Natural killer cell treated with Interleukin-12 subunit alpha and Interleukin-12 subunit beta and Interleukin-15 and Interleukin-18, amount 100 ng/mL, for 72 hours (primary cell): ENCODE data around the gene SUSD1. TPM values are rescaled to one million over a fixed set of nuclear protein-coding genes. Genes with fewer than 3 reads are reported as not detected.

ENCODE experiments used
- ATAC-seq, 2 donors: fragments of 150-1000 bp; cut with Tn5 transposase in 1 of 2; sonication (Bioruptor Pico), chemical (Tn5 transposase) in 1 of 2; 2 replicates each; pipeline ENCODE4 v1.10.0; 2021
- DNase-seq: peaks from one replicate; pipeline ENCODE4 v3.0.0; 2022; ENCODE audit warnings: low spot score
- H3K27ac Mint-ChIP-seq, 2 donors: 1 replicate in 1 of 2; 2 replicates in 1 of 2; pipeline ENCODE4 v1.8.0; 2022; ENCODE audit warnings: mixed read lengths in 2 of 2, mild to moderate bottlenecking in 1 of 2, moderate library complexity in 1 of 2
- H3K27me3 Mint-ChIP-seq, 2 donors: 1 replicate in 1 of 2; 2 replicates in 1 of 2; pipeline ENCODE4 v1.8.0; 2022; ENCODE audit warnings: mixed read lengths in 2 of 2
- H3K36me3 Mint-ChIP-seq: one replicate; pipeline ENCODE4 v1.8.0; 2022; ENCODE audit warnings: mixed read lengths
- H3K4me1 Mint-ChIP-seq, 2 donors: 1 replicate in 1 of 2; 2 replicates in 1 of 2; pipeline ENCODE4 v1.8.0; 2022; ENCODE audit warnings: low read depth in 2 of 2, mixed read lengths in 2 of 2, mild to moderate bottlenecking in 1 of 2
- H3K4me3 Mint-ChIP-seq: one replicate; pipeline ENCODE4 v1.8.0; 2022; ENCODE audit warnings: mixed read lengths
- H3K9me3 Mint-ChIP-seq: 2 replicates; pipeline ENCODE4 v1.8.0; 2022; ENCODE audit warnings: mixed read lengths
- total RNA-seq, 2 donors: library from RNA; stranded (reverse); gene quantifications; one replicate each; pipeline ENCODE4 v1.2.3, GENCODE V29; 2022

SUSD1 gene
- total RNA-seq, 2 donors from 2014 or later, result 20.0 to 23.4 TPM

DNA sequence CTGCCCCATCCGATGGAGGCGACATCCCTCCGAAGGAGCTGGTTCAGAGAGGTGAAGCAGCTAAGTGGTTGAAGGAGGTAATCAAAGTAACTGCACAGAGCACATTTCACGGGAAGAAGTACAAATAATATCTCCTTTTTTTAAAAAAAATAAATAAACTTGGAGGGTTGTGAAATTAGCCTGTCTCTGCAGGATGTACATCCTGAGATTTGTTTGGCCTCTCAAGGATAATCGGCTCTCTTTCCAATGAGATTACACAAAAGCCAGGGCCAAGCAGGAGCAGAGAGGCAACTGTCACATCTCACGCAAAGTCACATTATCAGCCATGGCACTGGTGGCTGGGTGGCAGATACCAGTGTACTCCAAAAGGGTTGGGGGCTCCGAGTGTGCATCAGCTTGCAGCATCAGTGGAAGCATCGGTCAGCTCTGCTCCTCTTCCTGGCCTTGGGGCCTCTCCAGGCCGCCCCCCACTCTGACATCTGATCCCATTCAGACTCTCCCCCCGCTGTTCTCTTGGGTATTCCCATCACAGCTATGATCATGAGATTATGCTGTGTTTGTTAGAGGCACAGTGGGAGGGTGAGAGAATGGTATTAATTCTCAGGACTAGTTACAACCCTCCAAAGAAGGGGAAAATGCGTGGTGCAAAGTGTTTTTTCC is 168.6 kb downstream of the SUSD1 start:
- no peak for ATAC-seq
- H3K27ac Mint-ChIP-seq, result peak overlapping the region in 1 of 2 donors; percentile 51
- peaks cover 0 to 10% of the 10 kb centered on the region in 2 donors for H3K4me1 Mint-ChIP-seq
- DNase-seq, result no peak
- no peak overlapping the region for H3K4me3 Mint-ChIP-seq
- no peaks in the 10 kb centered on the region for H3K9me3 Mint-ChIP-seq
- peaks cover 0 to 4% of the 10 kb centered on the region in 2 donors for H3K27me3 Mint-ChIP-seq
- H3K36me3 Mint-ChIP-seq, result no peaks in the 10 kb centered on the region

DNA sequence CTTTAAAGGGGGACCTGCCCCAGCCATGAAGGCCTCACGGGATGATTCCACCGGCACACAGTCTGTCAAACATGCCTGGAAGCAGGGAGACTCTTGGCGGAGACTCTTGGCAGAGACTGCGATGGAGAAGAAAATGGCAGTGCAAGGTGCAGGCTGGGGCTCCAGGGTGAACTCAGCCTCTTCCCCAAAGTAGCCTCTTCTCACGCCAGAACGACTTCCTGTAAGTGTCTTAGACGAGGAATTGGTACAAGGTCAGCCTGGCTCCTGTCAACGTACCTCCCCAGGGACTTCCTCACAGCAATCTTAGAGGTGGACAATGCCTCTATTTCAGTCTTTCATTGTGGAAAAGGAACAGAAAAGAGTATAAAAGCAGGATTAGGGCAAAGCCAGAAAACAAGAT is 169.2 kb downstream of the SUSD1 start:
- DNase-seq (no peak), ATAC-seq (no peak)
- Mint-ChIP-seq H3K4me3 (no peak overlapping the region), H3K9me3 (no peaks in the 10 kb centered on the region), H3K36me3 (no peaks in the 10 kb centered on the region), H3K4me1 (peaks cover 0 to 10% of the 10 kb centered on the region in 2 donors), H3K27ac (peak overlapping the region in 1 of 2 donors; percentile 51), H3K27me3 (peaks cover 0 to 4% of the 10 kb centered on the region in 2 donors)

DNA sequence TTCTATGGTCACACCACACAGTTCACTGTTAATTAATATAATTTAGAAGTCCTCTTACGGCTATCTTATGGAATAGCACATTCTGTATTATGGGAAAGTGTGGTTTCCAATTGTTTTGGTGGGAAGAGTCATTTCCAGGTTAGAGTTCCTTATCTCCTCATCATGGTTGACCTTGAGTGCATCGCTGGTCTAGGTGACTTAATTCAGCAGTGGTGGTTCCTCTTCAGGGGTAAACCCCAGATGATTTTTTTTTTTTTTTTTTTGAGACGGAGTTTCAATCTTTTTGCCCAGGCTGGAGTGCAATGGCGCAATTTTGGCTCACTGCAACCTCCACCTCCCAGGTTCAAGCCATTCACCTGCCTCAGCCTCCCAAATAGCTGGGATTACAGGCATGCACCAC is 171.6 kb downstream of the SUSD1 start:
- H3K4me1 Mint-ChIP-seq, result peaks cover 0 to 4% of the 10 kb centered on the region in 2 donors
- no peak overlapping the region for H3K4me3 Mint-ChIP-seq
- H3K27me3 Mint-ChIP-seq, result peaks cover 0 to 4% of the 10 kb centered on the region in 2 donors
- DNase-seq, result no peak
- no peaks in the 10 kb centered on the region for H3K36me3 Mint-ChIP-seq
- H3K9me3 Mint-ChIP-seq, result no peaks in the 10 kb centered on the region
- ATAC-seq, result no peak
- H3K27ac Mint-ChIP-seq, result no peak overlapping the region

DNA sequence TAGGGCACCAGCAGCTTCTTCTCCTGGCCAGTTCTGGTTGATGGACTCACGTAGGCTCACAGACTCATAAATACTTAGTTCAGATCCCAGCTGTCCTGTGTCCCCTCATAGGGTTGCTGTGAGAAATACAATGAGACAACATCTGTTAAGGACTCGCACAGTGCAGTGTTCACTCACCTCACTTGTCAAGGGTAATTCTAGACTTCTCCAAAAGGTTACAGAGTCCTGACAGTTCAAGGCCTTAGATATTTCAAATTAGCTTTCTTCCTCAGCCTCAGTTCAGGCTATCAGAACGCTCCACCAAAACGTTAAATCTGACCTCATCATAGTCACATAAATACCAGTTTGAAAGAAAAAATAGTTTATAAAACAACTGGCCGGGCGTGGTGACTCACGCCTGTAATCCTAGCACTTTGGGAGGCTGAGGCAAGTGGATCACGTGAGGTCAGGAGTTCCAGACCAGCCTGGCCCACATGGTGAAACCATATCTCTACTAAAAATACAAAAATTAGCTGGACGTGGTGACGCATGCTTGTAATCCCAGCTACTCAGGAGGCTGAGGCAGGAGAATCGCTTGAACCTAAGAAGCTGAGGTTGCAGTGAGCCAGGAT is 172.1 kb downstream of the SUSD1 start:
- H3K4me3 Mint-ChIP-seq, result no peak overlapping the region
- H3K4me1 Mint-ChIP-seq, result peaks cover 0 to 4% of the 10 kb centered on the region in 2 donors
- H3K27ac Mint-ChIP-seq, result no peak overlapping the region
- no peak for DNase-seq
- no peaks in the 10 kb centered on the region for H3K9me3 Mint-ChIP-seq
- H3K36me3 Mint-ChIP-seq, result no peaks in the 10 kb centered on the region
- H3K27me3 Mint-ChIP-seq, result peaks cover 0 to 4% of the 10 kb centered on the region in 2 donors
- no peak for ATAC-seq

DNA sequence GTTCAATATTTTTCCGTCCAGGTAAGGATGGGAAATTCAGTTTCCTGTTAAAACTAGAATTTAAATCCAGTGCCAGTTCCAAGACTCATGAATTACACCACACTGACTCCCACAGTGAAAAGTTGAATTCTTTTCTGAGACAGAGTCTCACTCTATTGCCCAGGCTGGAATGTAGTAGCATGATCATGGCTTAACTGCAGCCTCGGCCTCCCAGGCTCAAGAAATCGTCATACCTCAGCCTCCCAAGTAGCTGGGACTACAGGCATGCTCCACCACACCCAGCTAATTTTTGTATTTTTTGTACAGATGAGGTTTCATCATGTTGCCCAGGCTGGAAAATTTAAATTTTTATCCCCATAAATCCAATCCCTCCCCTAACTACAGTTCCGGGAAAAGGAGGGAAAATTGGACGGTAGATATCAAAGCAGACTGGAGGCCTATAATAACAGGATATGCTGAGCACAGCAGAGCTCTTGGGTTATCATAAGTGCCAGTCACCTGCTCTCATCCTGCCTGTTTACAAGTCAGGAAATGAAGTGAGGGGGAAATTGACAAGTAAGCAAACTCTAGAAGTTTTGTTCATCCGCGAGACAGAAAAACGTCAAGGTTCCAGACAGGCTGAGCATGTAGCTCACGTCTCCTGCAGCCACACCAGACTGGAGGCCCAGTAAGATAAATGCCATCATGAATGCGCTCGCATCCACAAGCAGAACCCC is 172.8 kb downstream of the SUSD1 start:
- H3K9me3 Mint-ChIP-seq, result no peaks in the 10 kb centered on the region
- no peak overlapping the region for H3K4me3 Mint-ChIP-seq
- H3K36me3 Mint-ChIP-seq, result no peaks in the 10 kb centered on the region
- H3K27me3 Mint-ChIP-seq, result peaks cover 0 to 4% of the 10 kb centered on the region in 2 donors
- no peak overlapping the region for H3K27ac Mint-ChIP-seq
- no peak for ATAC-seq
- H3K4me1 Mint-ChIP-seq, result no peaks in the 10 kb centered on the region
- no peak for DNase-seq

DNA sequence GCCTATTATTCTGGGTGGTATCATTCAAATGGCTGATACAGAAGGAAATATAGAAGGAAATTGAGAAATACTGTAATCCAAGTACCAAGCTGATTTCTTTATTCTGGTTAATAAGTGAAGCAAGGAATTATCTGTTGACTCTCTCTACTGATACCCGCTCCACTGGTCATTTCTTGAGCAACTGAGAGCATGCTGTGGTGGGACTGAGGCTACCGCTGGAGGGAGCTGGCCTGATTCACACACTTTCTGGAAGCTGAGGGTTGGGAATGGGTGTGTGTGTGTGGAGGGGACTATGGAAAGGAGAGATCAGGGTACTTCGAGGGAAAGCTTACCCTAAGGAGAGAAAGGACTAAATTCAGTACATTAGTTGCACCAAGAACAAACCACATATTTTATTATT is 174.4 kb downstream of the SUSD1 start:
- no peaks in the 10 kb centered on the region for H3K36me3 Mint-ChIP-seq
- H3K27ac Mint-ChIP-seq, result no peak overlapping the region
- H3K9me3 Mint-ChIP-seq, result no peaks in the 10 kb centered on the region
- H3K27me3 Mint-ChIP-seq, result peaks cover 0 to 4% of the 10 kb centered on the region in 2 donors
- H3K4me3 Mint-ChIP-seq, result no peak overlapping the region
- ATAC-seq (no peak), DNase-seq (no peak)
- H3K4me1 Mint-ChIP-seq, result no peaks in the 10 kb centered on the region

DNA sequence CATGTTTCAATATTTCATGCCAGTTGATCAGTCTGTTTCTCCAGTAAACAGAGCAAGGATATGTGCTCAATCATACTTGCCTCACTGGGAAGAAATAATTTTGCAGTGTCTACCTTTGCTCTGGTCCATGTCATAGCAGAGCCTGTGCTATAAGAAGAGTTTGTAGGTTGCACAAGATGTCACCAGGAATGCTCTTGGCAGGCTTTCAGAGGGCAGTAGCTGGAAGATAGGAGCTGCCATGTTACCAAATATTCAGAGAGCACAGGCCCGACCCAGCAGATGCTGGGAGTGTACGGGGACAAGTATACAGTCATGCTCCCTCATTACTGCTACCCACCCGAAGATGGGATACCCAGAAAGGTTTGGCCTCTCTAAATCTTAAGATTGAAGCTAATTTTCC is 175.8 kb downstream of the SUSD1 start:
- Mint-ChIP-seq H3K4me1 (peaks cover 5 to 6% of the 10 kb centered on the region in 2 donors), H3K27ac (no peak overlapping the region), H3K9me3 (no peaks in the 10 kb centered on the region), H3K4me3 (no peak overlapping the region), H3K27me3 (no peaks in the 10 kb centered on the region), H3K36me3 (no peaks in the 10 kb centered on the region)
- no peak for ATAC-seq
- DNase-seq, result no peak

DNA sequence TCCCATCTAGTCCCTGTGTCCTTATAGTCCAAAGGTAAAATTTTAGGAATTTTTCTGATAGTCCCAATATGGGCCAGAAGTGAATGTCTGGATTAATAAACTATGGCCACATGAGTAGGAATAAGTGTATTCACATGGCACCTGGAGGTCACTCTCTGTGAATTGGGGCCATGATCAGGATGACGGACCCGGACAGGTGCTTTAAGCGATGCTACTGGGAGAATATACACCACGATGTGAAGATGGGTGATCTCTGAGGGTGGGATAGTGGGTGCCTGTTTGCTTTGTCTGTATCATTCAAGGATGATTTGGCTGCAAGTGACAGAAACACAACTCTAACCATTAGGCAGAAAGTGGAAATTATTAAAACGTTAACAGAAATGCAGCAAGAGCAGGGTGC is 177.3 kb downstream of the SUSD1 start:
- Mint-ChIP-seq H3K36me3 (no peaks in the 10 kb centered on the region), H3K4me3 (no peak overlapping the region)

DNA sequence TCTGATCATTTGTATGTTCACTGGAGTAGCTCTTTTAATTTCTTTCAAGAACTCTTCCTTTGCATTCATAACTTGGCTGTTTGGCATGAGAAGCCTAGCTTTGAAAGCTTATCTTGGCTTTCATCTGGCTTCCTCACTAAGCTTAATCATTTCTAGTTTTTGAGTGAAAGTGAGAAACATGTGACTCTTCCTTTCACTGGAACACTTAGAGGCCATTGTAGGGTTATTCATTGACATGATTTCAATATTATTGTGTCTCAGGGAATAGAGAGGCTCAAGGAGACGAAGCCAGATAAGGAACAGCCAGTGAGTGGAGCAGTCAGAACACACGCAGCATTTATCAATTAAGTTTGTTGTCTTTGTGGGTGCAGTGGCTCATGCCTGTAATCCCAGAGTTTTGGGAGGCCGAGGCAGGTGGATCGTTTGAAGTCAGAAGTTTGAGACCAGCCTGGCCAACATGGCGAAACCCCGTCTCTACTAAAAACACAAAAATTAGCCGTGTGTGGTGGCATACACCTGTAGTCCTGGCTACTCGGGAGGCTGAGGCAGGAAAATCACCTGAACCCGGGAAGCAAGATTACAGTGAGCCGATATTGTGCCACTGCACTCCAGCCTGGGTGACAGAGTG is 180.2 kb downstream of the SUSD1 start:
- no peaks in the 10 kb centered on the region for H3K27me3 Mint-ChIP-seq
- no peaks in the 10 kb centered on the region for H3K9me3 Mint-ChIP-seq
- no peak for DNase-seq
- peak in 1 of 2 donors; percentile 52 for ATAC-seq
- H3K4me3 Mint-ChIP-seq, result no peak overlapping the region
- H3K4me1 Mint-ChIP-seq, result peaks cover 5 to 12% of the 10 kb centered on the region in 2 donors
- no peaks in the 10 kb centered on the region for H3K36me3 Mint-ChIP-seq
- no peak overlapping the region for H3K27ac Mint-ChIP-seq

More for the DNA sequence above, 177.3 kb downstream of the SUSD1 start:
- H3K9me3 Mint-ChIP-seq, result no peaks in the 10 kb centered on the region
- DNase-seq, result no peak
- H3K27ac Mint-ChIP-seq, result no peak overlapping the region
- ATAC-seq, result no peak
- H3K4me1 Mint-ChIP-seq, result peaks cover 5 to 6% of the 10 kb centered on the region in 2 donors
- no peaks in the 10 kb centered on the region for H3K27me3 Mint-ChIP-seq

DNA sequence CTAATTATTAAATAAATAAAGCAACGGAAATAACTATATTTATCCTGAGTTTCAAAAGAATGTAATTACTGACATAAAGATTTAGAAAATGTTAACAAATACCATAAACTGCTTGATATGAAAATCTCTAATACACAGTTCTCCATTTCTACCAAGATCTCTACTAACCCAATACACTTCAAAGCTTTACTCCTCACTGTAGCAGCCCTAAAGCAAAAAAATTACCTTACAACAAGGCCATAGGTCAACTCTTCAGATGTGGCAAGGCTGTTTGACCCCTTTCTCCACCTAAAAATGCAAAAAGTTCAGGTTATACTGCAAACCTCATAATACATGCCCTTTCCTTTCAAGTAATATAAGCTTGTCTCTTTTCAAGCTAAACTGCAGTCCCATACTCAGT is 181.8 kb downstream of the SUSD1 start:
- DNase-seq (no peak), ATAC-seq (no peak)
- H3K4me3 Mint-ChIP-seq, result no peak overlapping the region
- no peaks in the 10 kb centered on the region for H3K27me3 Mint-ChIP-seq
- H3K4me1 Mint-ChIP-seq, result peaks cover 5 to 12% of the 10 kb centered on the region in 2 donors
- no peak overlapping the region for H3K27ac Mint-ChIP-seq
- H3K36me3 Mint-ChIP-seq, result no peaks in the 10 kb centered on the region
- H3K9me3 Mint-ChIP-seq, result no peaks in the 10 kb centered on the region

DNA sequence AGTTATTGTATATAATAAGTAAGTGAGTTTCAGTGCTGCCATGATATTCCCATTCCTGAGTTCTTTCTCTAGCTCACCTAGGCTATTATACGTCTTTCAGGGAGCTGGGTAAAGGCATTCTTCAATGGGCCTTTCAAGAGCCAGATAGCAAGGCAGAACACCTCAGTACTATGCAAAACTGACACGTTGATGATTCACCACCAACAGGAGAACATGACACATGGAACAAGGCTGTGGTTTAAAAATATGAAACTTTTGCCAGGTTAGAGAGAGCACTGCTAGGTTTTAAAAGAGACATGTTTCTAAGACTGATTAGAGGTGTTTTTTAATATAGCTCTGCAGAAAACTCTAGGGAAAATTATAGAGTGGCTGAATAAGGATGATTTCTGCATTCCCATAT is 182.6 kb downstream of the SUSD1 start:
- no peak overlapping the region for H3K27ac Mint-ChIP-seq

DNA sequence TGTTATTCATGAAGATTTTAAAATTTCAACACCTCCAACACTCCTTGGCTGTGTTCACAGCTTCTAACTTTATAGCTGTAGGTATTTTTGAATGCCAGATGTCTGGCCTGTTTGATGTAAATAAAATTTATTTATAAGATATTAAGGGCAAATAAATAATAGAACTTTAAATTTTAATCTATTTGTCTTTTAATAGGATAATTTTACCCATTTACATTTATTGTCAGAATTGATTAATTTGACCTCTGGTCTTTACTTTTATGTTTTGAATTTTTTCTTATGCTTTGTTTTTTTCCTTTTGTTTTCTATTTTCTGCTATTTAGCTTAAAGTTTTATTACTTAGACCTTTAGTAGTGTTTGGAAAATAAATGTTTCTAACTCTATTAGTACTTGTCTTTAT is 183.9 kb downstream of the SUSD1 start:
- no peak overlapping the region for H3K27ac Mint-ChIP-seq

More for the DNA sequence above, 182.6 kb downstream of the SUSD1 start:
- Mint-ChIP-seq H3K4me3 (no peak overlapping the region), H3K4me1 (peaks cover 5 to 12% of the 10 kb centered on the region in 2 donors), H3K27me3 (no peaks in the 10 kb centered on the region), H3K9me3 (no peaks in the 10 kb centered on the region), H3K36me3 (no peaks in the 10 kb centered on the region)
- DNase-seq (no peak), ATAC-seq (peak in 1 of 2 donors; percentile 84)

More for the DNA sequence above, 183.9 kb downstream of the SUSD1 start:
- Mint-ChIP-seq H3K4me3 (no peak overlapping the region), H3K27me3 (no peaks in the 10 kb centered on the region), H3K4me1 (peaks cover 6 to 14% of the 10 kb centered on the region in 2 donors), H3K36me3 (no peaks in the 10 kb centered on the region), H3K9me3 (no peaks in the 10 kb centered on the region)
- DNase-seq (no peak), ATAC-seq (no peak)
